ENCODE measurements around the gene TROAP. TPM values are rescaled to one million over a fixed set of nuclear protein-coding genes. Genes with fewer than 3 reads are reported as not detected.

TROAP gene
- total RNA-seq, 1 experiment from 2014 or later: 75.3 TPM

- no peak overlapping the region for H4K91ac ChIP-seq (ENCODE audit: insufficient read length, low read depth, low read length)
- H2BK12ac ChIP-seq (ENCODE audit: insufficient read length, low read depth, low read length): no peak overlapping the region
- no CpG with 5 or more reads among the region's 5 CpGs for WGBS (ENCODE audit: extremely low coverage, insufficient read length, low lambda C conversion rate)
- H2BK15ac ChIP-seq (ENCODE audit: low read depth, low read length): no peak overlapping the region
- H3K14ac ChIP-seq (ENCODE audit: insufficient read depth, low read length): no peak overlapping the region
- H3K79me1 ChIP-seq (ENCODE audit: insufficient read depth, low read depth, low read length, poor library complexity, severe bottlenecking): no peaks in the 10 kb centered on the region
- H3K4me1 Mint-ChIP-seq: peaks cover 14 to 42% of the 10 kb centered on the region in 2 experiments
- H3K23me2 ChIP-seq (ENCODE audit: insufficient read length, low read depth, low read length, poor library complexity, severe bottlenecking): peaks cover 5% of the 10 kb centered on the region
- no peaks in the 10 kb centered on the region for H3K9me3 ChIP-seq (ENCODE audit: control insufficient read depth, low read depth, low read length)
- peak overlapping the region; percentile 46 for H3K4me2 ChIP-seq (ENCODE audit: insufficient read depth, insufficient read length, low read length)
- no peak overlapping the region for H3K4ac ChIP-seq (ENCODE audit: low read depth, low read length)
- H3K56ac ChIP-seq (ENCODE audit: insufficient read length, low read depth, low read length): no peak overlapping the region
- H3K36me3 Mint-ChIP-seq (ENCODE audit: insufficient read depth in 1 of 3, low read depth in 3 of 3): no peaks in the 10 kb centered on the region; a peak in 2 of 7 replicates
- H3K4me3 Mint-ChIP-seq: peak overlapping the region in 1 of 2 experiments; percentile 20; a peak in 1 of 5 replicates
- no peaks in the 10 kb centered on the region for H3K4me1 ChIP-seq (ENCODE audit: insufficient read depth, low read length)
- H3K27me3 Mint-ChIP-seq (ENCODE audit: low read depth): peaks cover 89% of the 10 kb centered on the region
- H3T11ph ChIP-seq (ENCODE audit: low read length): no peak overlapping the region
- no peak for TF ChIP-seq CTCF (conservative IDR thresholded peaks at IDR 0.05)
- H4K20me1 ChIP-seq (ENCODE audit: control insufficient read depth, insufficient read depth, insufficient read length): peaks cover 3% of the 10 kb centered on the region
- DNase-seq: no peak
- H3K23ac ChIP-seq (ENCODE audit: insufficient read length, low read depth, low read length): no peak overlapping the region
- H3K9ac ChIP-seq (ENCODE audit: extremely low read depth, insufficient read length, low read length): no peak overlapping the region
- H3K9me3 Mint-ChIP-seq: peaks cover 0 to 2% of the 10 kb centered on the region in 2 experiments; a peak in 1 of 5 replicates
- H2BK5ac ChIP-seq (ENCODE audit: insufficient read length, low read length): no peak overlapping the region
- H2BK20ac ChIP-seq (ENCODE audit: low read depth, low read length, poor library complexity, severe bottlenecking): no peak overlapping the region
- H4K8ac ChIP-seq (replicated peaks; ENCODE audit: insufficient read length, low read depth, low read length): no peak overlapping the region
- H2AK5ac ChIP-seq (ENCODE audit: insufficient read length, low read length): no peak overlapping the region
- no peak overlapping the region for H3K18ac ChIP-seq (ENCODE audit: insufficient read length, low read depth, low read length)
- H4K5ac ChIP-seq (ENCODE audit: insufficient read length, low read depth, low read length): no peak overlapping the region
- H3K27ac ChIP-seq (ENCODE audit: insufficient read length, low read depth, low read length): no peak overlapping the region
- H3K27me3 ChIP-seq (ENCODE audit: insufficient read depth, low read length): peaks cover 56% of the 10 kb centered on the region
- no peak overlapping the region for H3K27ac Mint-ChIP-seq
- no peak overlapping the region for H2BK120ac ChIP-seq (ENCODE audit: low read depth, low read length, poor library complexity, severe bottlenecking)
- H3K79me2 ChIP-seq (ENCODE audit: insufficient read depth, low read length): no peaks in the 10 kb centered on the region
- no peak overlapping the region for H2AFZ ChIP-seq (ENCODE audit: low read length)
Observed at GRCh38 chr12:49294804-49295081, 28.3 kb upstream of the TROAP start.

Data from H9 (cell line).